ENCODE data around the gene MEGF8. TPM values are rescaled to one million over a fixed set of nuclear protein-coding genes. Genes with fewer than 3 reads are reported as not detected.

The MEGF8 gene
- total and polyA plus RNA-seq, 2 of the 13 experiments (the other 11 are each of a cell fraction or from before 2014, with no cell fraction given) = 4.0 to 8.8 TPM

DNA sequence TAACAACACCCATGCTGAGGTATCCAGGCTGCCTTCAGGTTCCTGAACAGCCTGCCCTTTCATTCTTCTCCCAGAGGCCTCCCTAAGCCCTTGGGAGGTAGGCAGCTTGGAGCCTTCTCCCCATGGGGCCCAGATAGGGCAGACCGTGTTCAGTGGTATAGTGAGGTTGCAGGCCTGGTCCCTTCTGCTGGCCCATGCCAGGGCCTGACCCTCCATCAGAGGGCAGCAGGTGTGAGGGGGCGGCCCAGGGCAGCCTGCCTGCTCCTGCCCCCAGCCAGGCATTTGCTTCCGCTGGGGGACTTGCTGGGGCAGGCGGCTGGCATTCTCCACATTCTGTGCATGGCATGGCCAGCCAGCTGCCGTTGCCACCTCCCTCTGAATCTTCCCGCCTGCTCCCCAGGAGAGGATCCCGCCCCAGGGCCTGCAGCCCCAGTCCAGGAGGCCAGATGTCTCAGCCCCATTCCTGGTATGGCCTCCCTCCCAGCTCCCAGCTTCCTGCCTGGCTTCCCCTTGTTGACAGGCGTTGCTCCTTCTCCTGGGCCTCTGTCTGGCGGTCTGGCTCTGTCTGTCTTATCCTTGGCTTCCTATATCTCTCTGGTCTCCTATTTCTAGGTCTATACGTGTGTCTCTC, 47.5 kb upstream of the MEGF8 start:
- no peak for FAIRE-seq
- Histone ChIP-seq H3K9me3 (ENCODE audit: low read length) (no peaks in the 10 kb centered on the region), H3K79me2 (ENCODE audit: insufficient read depth, low read length) (peaks cover 5% of the 10 kb centered on the region), H4K20me1 (ENCODE audit: insufficient read depth, low read length) (no peaks in the 10 kb centered on the region), H3K27ac (ENCODE audit: extremely low read length, insufficient read depth, low read length) (peak overlapping the region; percentile 27), H3K27me3 (ENCODE audit: control insufficient read depth in 1 of 2, insufficient read depth in 2 of 2, low read length in 2 of 2) (no peaks in the 10 kb centered on the region), H3K4me3 (replicated peaks in 1 of 3; ENCODE audit: insufficient read depth in 1 of 3, low read depth in 2 of 3, low read length in 3 of 3) (no peak overlapping the region), H3K4me1 (ENCODE audit: insufficient read depth, low read length) (peaks cover 45% of the 10 kb centered on the region), H3K36me3 (replicated peaks in 1 of 2; ENCODE audit: control insufficient read depth in 1 of 2, insufficient read depth in 2 of 2, low read length in 2 of 2) (peaks cover 5 to 16% of the 10 kb centered on the region in 2 experiments; a peak in 3 of 5 replicates), H3K9ac (ENCODE audit: insufficient read depth, low read depth, low read length) (0 out of 2 replicates have a peak overlapping the region, but pooled peaks have one; percentile 3), H2AFZ (ENCODE audit: low read length) (no peak overlapping the region), H3K4me2 (ENCODE audit: low read depth, low read length) (no peak overlapping the region; the same call in 1 of the 2 replicates)
- in situ Hi-C loops (cut with HindIII; ENCODE audit: extremely low pct_ligation_motif_present, low pct_unique_long_range_greater_than_20kb) = no loop called here
- ChIA-PET POLR2A (interaction anchor here (2.2 to 7.4 kb wide), 2 partner anchors 22 to 32 kb away, joined by 11 to 117 read pairs; partner anchors contain the start of gene GSK3A), CTCF (ENCODE audit: low intra/inter-chr PET ratio, low total read pairs) (interaction anchor here (1.2 kb wide), 1 partner anchor 31 kb away, joined by 3 read pairs; no protein-coding TSS in a partner anchor)
- 80% methylated on average over 9 of the region's 10 CpGs for WGBS (ENCODE audit: low lambda C conversion rate)
- DNase-seq (ENCODE audit: low spot score) = no peak
- intact Hi-C loops (cut with micrococcal nuclease; ENCODE audit: unreplicated experiment) = loop anchor here (2.0 kb wide), 1 partner anchor 57 kb away; the partner anchor contains the start of gene ZNF526
- BruUV-seq (replicated peaks) = no TSS peak
- ATAC-seq = no peak
- TF ChIP-seq HMG20A (CRISPR knock-in tag; IDR thresholded peaks at IDR 0.05; ENCODE audit: borderline replicate concordance) (no peak), MZF1 (CRISPR knock-in tag; IDR thresholded peaks at IDR 0.05; ENCODE audit: borderline replicate concordance) (no peak), ZBTB38 (CRISPR knock-in tag; IDR thresholded peaks at IDR 0.05) (peak; percentile 61), ZMYM3 (CRISPR knock-in tag; IDR thresholded peaks at IDR 0.05) (no peak), ZNF274 (CRISPR knock-in tag; IDR thresholded peaks at IDR 0.05) (no peak), TCF7 (IDR thresholded peaks at IDR 0.05; ENCODE audit: low read depth) (no peak), ZNF772 (CRISPR knock-in tag; IDR thresholded peaks at IDR 0.05) (no peak), NFE2L2 (IDR thresholded peaks at IDR 0.05; ENCODE audit: low read length) (no peak), KDM5A (IDR thresholded peaks at IDR 0.05; ENCODE audit: borderline replicate concordance, low read length) (no peak), XBP1 (CRISPR knock-in tag; IDR thresholded peaks at IDR 0.05) (no peak), ADNP (CRISPR knock-in tag; IDR thresholded peaks at IDR 0.05) (no peak), XRCC5 (optimal IDR thresholded peaks at IDR 0.05; ENCODE audit: low read length) (no peak), KLF11 (CRISPR knock-in tag; IDR thresholded peaks at IDR 0.05) (no peak)
- TF ChIP-seq, protein P1, sequence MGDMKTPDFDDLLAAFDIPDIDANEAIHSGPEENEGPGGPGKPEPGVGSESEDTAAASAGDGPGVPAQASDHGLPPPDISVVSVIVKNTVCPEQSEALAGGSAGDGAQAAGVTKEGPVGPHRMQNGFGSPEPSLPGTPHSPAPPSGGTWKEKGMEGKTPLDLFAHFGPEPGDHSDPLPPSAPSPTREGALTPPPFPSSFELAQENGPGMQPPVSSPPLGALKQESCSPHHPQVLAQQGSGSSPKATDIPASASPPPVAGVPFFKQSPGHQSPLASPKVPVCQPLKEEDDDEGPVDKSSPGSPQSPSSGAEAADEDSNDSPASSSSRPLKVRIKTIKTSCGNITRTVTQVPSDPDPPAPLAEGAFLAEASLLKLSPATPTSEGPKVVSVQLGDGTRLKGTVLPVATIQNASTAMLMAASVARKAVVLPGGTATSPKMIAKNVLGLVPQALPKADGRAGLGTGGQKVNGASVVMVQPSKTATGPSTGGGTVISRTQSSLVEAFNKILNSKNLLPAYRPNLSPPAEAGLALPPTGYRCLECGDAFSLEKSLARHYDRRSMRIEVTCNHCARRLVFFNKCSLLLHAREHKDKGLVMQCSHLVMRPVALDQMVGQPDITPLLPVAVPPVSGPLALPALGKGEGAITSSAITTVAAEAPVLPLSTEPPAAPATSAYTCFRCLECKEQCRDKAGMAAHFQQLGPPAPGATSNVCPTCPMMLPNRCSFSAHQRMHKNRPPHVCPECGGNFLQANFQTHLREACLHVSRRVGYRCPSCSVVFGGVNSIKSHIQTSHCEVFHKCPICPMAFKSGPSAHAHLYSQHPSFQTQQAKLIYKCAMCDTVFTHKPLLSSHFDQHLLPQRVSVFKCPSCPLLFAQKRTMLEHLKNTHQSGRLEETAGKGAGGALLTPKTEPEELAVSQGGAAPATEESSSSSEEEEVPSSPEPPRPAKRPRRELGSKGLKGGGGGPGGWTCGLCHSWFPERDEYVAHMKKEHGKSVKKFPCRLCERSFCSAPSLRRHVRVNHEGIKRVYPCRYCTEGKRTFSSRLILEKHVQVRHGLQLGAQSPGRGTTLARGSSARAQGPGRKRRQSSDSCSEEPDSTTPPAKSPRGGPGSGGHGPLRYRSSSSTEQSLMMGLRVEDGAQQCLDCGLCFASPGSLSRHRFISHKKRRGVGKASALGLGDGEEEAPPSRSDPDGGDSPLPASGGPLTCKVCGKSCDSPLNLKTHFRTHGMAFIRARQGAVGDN (CRISPR knock-in tag; IDR thresholded peaks at IDR 0.05) = peak; percentile 31; the same call in 1 of the 2 replicates
- TF ChIP-seq, protein P2, sequence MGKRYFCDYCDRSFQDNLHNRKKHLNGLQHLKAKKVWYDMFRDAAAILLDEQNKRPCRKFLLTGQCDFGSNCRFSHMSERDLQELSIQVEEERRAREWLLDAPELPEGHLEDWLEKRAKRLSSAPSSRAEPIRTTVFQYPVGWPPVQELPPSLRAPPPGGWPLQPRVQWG (CRISPR knock-in tag; IDR thresholded peaks at IDR 0.05; ENCODE audit: borderline replicate concordance, low read depth) = no peak
- TF ChIP-seq, protein P3, sequence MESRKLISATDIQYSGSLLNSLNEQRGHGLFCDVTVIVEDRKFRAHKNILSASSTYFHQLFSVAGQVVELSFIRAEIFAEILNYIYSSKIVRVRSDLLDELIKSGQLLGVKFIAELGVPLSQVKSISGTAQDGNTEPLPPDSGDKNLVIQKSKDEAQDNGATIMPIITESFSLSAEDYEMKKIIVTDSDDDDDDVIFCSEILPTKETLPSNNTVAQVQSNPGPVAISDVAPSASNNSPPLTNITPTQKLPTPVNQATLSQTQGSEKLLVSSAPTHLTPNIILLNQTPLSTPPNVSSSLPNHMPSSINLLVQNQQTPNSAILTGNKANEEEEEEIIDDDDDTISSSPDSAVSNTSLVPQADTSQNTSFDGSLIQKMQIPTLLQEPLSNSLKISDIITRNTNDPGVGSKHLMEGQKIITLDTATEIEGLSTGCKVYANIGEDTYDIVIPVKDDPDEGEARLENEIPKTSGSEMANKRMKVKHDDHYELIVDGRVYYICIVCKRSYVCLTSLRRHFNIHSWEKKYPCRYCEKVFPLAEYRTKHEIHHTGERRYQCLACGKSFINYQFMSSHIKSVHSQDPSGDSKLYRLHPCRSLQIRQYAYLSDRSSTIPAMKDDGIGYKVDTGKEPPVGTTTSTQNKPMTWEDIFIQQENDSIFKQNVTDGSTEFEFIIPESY (CRISPR knock-in tag; IDR thresholded peaks at IDR 0.05) = peak; percentile 83; the same call in 1 of the 2 replicates
